ENCODE data around the gene BANP.
"Not testable (repeated sequence)": the region's sequence is repeated elsewhere in the genome, so short reads cannot be mapped to it uniquely, and the experiment has no call there.

BANP gene

DNA sequence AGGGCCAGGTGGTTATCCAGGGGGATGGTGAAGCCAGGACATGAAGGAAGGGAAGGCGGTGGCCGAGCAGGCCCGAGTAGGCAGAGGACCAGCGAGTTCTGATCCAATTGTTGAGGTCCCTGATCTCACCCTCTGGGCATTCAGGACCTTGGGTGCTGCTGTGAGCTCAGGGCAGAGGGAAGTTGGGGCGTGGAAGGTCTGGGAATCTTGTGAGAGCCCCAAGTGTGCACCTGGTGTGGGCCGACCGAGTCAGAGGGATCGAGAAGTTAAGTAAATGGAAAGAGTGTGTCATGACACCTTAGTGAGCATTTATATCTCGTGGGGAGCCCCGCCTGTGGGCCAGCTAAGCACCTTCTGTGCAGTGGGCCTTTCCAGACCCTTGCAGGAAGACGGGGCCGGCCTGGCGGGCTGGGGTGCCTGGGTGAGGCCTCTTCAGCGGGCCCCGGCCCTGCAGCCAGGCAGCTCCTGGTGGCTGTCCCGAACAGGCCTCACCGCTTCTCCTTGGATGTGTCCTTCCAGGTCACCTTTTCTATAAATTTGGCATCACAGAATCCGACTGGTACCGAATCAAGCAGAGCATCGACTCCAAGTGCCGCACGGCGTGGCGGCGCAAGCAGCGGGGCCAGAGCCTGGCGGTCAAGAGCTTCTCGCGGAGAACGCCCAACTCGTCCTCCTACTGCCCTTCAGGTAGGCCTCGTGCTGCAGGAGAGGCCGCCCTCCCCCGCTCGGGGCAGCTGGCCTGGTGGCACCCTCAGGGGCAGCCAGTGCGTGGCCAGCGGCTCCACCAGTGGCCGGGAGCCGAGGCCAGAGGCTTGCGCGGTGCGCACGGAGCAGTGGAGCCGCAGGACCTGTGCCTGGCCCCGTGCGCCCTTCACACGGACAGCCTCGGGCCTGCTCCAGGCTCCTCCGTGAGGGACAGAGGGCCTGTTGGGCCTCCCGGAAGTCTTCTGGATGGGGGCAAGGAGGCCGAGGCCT, 76.0 kb downstream of the BANP start:
- TF ChIP-seq, protein P1, sequence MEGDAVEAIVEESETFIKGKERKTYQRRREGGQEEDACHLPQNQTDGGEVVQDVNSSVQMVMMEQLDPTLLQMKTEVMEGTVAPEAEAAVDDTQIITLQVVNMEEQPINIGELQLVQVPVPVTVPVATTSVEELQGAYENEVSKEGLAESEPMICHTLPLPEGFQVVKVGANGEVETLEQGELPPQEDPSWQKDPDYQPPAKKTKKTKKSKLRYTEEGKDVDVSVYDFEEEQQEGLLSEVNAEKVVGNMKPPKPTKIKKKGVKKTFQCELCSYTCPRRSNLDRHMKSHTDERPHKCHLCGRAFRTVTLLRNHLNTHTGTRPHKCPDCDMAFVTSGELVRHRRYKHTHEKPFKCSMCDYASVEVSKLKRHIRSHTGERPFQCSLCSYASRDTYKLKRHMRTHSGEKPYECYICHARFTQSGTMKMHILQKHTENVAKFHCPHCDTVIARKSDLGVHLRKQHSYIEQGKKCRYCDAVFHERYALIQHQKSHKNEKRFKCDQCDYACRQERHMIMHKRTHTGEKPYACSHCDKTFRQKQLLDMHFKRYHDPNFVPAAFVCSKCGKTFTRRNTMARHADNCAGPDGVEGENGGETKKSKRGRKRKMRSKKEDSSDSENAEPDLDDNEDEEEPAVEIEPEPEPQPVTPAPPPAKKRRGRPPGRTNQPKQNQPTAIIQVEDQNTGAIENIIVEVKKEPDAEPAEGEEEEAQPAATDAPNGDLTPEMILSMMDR (IDR thresholded peaks at IDR 0.05; ENCODE audit: low read depth, low read length): no peak
- Histone ChIP-seq H3K4me1 (no peaks in the 10 kb centered on the region), H3K27me3 (no peaks in the 10 kb centered on the region), H3K9me3 (no peaks in the 10 kb centered on the region), H3K4me3 (ENCODE audit: low read depth, low read length) (no peak overlapping the region), H3K36me3 (no peaks in the 10 kb centered on the region; the same call in 1 of the 2 replicates)
- no peak for DNase-seq

DNA sequence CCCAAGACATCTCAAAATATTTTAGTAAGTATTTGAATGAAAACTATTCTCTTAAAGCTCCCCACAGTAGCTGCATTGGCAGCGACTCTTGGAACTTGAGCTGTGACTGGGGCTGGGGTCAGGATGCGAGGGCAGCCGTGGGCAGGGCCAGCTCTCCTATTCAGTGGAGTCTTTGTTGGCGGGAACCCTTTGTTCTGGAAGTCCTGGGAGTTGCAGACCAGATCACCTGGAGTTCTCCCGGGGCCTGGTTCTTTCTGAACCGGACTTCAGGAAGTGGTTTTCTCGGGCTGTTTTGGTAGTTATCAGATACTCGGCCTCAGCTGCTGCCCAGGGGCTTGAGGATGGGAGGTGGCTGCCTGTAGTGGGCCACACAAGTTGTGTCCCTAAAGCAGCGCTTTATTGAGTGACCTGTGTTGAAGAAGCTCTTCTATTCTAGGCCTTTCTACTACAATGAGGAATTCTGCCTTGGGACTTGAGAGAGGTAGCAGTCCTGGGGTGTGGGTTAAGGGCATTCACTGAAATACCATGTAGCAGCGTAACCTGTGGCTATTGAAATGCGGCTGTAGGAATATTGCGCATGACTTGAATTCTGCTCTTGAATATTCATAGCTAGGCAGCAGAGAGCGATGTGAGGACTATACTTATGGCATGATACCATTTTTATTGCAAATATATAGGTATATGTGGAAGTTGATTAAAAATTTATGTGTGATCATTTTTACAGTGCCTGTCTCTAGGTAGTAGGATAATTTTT, 77.1 kb downstream of the BANP start:
- H3K36me3 ChIP-seq; H3K4me1 ChIP-seq; H3K4me3 ChIP-seq (ENCODE audit: low read depth, low read length); H3K27me3 ChIP-seq; H3K9me3 ChIP-seq; DNase-seq: not testable (repeated sequence)

DNA sequence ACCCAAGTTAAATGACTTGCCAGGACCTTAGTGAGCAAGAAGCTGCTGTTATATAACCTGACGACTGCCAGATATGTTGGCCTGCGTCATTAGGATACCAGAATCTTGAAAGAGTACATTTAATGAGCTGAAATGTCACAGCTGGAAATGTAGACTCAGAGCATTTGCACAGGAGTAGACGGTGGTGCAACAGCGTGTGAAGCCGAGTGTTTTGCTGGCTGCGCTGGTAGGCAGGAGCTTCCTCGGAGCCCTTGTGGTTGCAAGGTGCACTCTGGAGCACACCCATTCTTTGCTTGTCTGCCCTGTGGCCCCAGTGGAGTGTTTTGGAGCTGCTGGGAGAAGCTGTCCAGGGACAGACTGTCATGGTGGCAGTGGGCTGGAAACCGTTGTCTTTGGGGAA, 79.3 kb downstream of the BANP start:
- no peak for DNase-seq
- no peaks in the 10 kb centered on the region for H3K9me3 ChIP-seq
- TF ChIP-seq, protein P1 (IDR thresholded peaks at IDR 0.05; ENCODE audit: low read depth, low read length): no peak
- H3K4me3 ChIP-seq (ENCODE audit: low read depth, low read length): no peak overlapping the region
- H3K4me1 ChIP-seq: no peaks in the 10 kb centered on the region
- H3K27me3 ChIP-seq: no peaks in the 10 kb centered on the region
- no peaks in the 10 kb centered on the region for H3K36me3 ChIP-seq

DNA sequence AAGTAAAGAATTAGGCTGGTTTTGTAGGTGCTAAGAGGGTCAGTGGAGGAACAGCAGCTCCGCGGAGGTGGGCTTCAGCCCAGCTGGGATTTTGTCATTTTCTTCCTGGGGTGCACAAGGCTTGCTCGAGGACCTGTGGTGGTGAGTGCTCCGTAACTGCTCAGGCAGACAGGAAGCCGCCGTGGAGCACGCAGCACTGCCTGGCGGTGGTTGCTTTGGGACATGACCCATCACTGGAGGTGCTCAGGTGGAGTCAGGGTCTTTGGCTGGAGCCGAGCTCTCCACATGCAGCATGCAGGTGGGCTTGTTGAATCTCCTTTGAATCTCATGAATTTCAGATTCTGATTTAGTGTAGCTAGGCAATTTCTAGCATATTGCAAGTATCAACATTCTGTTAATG, 79.7 kb downstream of the BANP start:
- not testable (repeated sequence) for H3K27me3 ChIP-seq; H3K36me3 ChIP-seq; DNase-seq; H3K9me3 ChIP-seq; H3K4me1 ChIP-seq; H3K4me3 ChIP-seq (ENCODE audit: low read depth, low read length)

DNA sequence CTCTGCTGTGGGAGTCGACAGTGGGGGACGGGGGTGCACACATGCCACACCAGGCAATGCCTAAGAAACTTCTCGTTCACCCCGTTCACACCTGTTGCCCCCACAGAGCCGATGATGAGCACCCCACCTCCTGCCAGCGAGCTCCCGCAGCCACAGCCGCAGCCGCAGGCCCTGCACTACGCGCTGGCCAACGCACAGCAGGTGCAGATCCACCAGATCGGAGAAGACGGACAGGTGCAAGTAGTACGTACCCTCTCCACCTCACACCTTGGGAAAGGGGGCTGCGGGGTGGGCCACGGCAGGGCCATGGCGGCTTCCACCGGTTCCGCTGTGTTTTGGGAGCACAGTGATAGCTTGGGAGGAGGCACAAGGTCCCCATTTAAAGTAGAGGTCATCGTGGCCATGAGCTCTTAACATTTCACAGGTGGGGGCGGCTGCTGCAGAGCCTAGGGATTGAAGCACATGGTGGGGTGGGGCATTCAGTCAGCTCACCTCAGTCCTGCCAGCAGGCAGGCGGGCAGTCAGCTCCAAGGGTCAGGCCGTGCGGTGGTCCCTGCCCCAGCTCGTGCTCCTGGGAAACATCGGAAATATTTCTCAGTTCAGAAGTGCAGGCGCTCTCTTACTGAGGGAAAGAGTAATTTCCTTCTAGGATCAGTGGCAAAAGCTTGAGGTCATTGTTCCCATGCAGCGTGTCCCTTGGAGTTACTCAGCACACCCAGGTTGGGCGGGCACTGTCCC, 81.9 kb downstream of the BANP start:
- not testable (repeated sequence) for H3K36me3 ChIP-seq; H3K27me3 ChIP-seq; H3K4me1 ChIP-seq; H3K4me3 ChIP-seq (ENCODE audit: low read depth, low read length); H3K9me3 ChIP-seq; DNase-seq

DNA sequence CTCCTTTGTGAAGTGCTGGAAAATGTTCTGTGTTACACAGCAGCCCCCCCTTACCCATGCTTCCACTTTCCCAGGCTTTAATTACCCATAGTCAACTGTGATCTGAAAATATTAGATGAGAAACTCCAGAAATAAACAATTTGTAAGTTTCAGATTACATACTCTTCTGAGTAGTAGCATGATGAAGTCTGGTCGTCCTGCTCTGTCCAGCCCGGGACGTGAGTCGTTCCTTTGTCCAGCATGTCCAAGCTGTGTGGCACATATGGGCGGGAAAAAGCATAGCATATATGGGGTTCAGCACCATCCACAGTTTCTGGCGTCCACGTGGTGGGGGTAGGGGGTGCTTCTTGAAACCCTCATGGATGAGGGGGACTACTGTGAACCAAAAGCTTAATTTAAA, 83.5 kb downstream of the BANP start:
- no peak for DNase-seq
- H3K4me3 ChIP-seq (ENCODE audit: low read depth, low read length): no peak overlapping the region
- H3K36me3 ChIP-seq: no peaks in the 10 kb centered on the region
- no peaks in the 10 kb centered on the region for H3K4me1 ChIP-seq
- no peaks in the 10 kb centered on the region for H3K9me3 ChIP-seq
- TF ChIP-seq, protein P1 (IDR thresholded peaks at IDR 0.05; ENCODE audit: low read depth, low read length): no peak
- H3K27me3 ChIP-seq: no peaks in the 10 kb centered on the region

DNA sequence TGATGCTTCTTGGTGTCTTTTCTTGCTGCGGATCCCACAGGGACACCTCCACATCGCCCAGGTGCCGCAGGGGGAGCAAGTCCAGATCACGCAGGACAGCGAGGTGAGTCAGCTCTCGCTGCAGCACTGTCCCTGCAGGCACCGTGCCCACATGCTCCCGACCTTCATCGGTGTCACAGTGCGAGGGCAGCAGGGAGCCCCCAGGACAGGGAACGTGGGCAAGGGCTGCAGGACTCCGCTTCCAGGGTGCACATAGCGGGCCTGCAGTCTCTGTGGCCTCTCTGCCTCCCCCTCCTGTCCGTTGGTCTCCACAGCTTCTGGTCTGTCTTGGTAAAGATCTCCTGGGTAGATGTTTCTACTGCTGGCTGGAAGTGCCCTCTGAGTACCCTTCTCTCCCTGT, 84.1 kb downstream of the BANP start:
- no peak for DNase-seq
- Histone ChIP-seq H3K9me3 (no peaks in the 10 kb centered on the region), H3K4me1 (no peaks in the 10 kb centered on the region), H3K36me3 (no peaks in the 10 kb centered on the region), H3K27me3 (no peaks in the 10 kb centered on the region), H3K4me3 (ENCODE audit: low read depth, low read length) (no peak overlapping the region)
- TF ChIP-seq, protein P1 (IDR thresholded peaks at IDR 0.05; ENCODE audit: low read depth, low read length): no peak

DNA sequence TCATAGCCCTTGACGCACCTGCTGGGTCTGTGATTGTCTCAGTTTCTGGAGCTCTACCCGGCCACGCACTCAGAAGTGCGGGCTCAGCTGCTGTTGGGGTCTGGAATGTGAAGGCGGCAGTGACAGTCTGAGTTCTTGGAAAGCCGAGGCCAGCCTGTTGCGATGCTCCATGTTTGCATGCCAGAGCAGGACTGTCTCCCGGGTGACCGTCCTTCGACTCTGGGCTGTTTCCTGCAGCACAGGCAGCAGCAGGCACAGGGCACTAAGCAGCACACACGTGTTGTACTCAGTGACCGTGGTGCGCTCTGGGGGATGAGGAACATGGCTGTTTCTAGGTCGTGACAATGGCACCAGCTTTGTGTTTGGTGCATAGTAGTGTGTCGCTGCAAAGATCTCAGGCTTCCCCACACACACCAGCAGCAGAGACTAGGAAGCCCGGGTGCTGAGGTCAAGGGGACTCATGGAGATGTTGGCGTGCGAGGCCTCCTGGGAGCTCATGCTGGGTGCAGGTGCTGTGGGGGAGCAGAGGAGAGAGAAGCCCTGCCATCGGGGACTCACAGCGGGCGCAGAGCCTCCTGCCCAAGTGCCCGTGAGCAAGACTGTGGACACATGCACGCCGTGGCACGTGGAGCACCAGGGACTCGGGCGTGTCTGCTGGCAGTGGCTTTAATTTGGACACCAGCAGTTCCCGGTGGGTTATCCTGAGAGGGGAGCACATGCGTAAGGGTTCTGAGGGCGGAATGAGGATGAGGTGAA, 84.8 kb downstream of the BANP start:
- not testable (repeated sequence) for H3K27me3 ChIP-seq; H3K9me3 ChIP-seq; H3K4me3 ChIP-seq (ENCODE audit: low read depth, low read length); DNase-seq; H3K4me1 ChIP-seq; H3K36me3 ChIP-seq

DNA sequence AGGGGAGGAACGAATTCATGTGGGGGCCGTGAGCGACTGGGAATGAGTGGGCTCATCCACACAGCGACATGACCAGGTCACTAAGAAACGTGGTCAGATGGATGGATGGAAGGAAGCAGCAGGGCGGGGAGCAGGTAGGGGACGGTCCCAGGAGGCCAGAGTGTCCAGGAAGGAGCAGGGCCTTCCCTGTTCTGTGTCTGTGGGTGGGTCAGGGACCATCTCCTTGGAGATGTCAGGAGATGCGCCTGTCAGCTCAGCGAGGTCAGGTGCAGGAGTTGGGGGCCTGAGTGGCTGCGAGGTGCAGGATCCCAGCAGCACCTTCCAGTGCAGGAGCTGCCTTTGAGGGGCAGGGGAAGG, 85.4 kb downstream of the BANP start:
- H3K9me3 ChIP-seq; DNase-seq; H3K4me3 ChIP-seq (ENCODE audit: low read depth, low read length); H3K4me1 ChIP-seq; H3K36me3 ChIP-seq; H3K27me3 ChIP-seq: not testable (repeated sequence)

DNA sequence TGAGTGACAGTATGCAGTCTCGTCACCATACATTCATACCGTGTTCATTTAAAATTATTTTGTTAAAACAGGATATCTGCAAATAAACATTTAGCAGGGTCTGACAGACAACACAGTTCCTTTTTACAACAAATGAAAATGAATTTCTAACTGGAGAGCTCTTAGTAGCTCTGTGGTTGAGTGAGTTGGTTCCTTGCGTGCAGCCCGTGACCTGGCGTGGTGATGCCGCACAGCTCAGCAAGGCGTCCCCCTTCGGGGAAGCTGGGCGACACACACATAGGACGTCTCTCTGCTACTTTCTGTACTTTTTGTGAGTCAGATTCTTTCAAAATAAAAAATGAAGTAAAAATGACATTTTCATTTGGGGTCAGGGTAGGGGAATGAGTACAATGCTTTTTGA, 86.1 kb downstream of the BANP start:
- not testable (repeated sequence) for H3K4me1 ChIP-seq; H3K4me3 ChIP-seq (ENCODE audit: low read depth, low read length); H3K9me3 ChIP-seq; H3K27me3 ChIP-seq; H3K36me3 ChIP-seq; DNase-seq
